ENCODE measurements around the gene ITGA11.
"Not testable (repeated sequence)": the region's sequence is repeated elsewhere in the genome, so short reads cannot be mapped to it uniquely, and the experiment has no call there.

The ITGA11 gene

DNA sequence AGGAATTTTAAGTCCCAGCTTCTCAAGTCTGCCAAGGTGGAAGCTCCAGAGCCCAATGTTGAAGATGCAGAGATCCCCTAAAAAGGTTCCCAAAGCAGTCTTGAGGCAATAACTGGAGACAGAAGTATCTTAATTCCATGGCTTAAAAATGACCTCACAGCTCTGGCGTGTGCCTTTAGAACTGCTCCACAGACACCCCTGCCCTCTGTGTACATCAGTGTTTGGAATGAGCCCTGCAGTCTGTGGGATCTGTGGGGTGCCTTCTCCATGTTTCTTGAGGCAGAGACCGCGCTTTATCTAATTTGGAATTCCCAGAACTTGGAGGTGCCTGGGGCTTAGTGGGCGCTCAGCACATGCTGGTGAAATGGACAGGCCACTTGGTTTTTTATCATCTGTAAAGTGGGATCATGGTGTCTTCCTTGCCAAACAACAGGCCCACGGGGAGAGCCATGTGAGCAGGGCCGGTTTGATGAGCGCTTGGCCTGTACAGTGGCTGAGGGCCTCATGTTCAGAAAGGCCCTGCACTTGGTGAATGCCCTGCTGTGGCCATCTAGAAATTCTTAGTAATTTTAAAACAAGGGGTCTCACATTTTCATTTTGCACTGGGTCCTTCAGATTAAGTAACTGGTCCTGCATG is 7.1 kb downstream of the ITGA11 start:
- no peak for DNase-seq

DNA sequence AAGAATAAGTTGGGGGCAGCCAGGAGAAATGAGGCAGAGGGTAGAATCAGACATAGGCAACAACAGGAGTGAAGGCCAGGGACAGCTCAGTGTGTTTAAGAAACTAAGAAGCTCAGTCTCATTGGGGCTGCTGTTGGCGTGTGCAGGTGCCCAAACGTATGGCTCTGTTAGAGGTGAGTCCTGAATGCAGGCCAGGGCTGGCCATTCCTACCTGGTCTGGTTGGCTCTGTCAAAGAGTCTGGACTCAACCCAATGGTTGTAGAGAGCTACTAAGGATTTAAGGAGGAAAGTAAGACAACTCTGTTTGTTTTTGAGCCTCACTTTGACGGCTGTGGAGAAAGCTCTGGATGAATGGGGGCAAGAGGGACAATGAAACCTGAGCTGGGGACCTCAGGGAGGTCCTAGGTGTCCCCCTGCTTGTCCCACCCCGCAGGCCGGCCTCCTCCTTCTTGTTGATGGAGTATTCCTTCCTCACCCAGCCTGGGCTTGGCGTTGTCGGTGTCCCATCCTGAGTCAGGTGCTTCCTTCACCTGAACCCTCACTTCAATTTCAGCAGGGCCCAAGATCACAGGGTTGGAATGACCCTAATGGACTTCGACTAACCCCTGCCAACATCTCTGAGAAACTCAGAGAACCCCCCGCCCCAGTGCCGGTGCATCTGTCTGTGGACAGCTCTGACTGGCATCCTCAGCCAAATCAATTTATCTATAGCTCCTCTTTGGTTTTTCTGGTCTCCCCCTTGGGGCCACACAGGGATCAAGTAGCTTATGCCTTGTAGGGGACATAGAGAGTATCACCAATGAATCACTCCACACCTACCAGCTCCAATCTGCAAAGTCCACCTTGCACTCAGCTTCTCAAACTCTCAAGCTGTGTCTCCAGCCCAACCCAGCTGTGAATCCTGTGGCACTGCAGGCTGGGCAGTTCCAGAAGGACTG is 8.3 kb downstream of the ITGA11 start:
- DNase-seq, result no peak

DNA sequence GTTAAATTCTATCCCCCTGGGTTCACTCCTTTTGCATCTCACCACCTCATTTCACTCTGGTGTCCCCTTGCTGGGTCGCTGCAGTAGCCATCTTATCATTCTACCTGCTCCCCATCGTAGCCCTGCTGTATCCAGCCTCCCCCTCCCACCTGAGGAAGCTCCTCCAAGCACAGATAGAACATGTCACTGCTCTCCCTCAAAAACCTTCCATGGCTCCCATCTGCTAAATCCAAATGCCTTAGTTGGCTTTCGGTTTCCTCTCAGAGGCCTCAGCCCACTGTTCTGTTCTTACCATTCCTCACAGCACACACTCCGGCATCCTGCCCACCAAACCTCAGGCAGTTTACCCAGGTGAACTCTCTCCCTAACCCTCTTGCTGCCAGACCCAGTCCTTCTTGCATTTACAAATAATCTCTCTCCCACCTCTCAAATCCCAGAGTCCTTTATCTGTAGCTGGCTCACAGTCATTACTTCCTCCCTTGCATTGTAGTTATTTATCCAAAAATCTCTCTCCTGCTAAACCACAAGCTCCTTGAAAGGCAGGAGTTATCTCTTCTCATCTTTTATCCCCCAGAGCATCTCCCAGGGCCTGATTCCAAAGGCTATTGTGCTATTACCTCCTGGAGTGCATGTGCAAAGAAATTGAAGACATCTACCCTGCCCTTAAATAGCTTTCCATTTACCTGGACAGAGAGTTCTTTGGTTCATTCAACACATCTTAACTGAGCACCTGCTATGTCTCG is 9.4 kb downstream of the ITGA11 start:
- not testable (repeated sequence) for DNase-seq

DNA sequence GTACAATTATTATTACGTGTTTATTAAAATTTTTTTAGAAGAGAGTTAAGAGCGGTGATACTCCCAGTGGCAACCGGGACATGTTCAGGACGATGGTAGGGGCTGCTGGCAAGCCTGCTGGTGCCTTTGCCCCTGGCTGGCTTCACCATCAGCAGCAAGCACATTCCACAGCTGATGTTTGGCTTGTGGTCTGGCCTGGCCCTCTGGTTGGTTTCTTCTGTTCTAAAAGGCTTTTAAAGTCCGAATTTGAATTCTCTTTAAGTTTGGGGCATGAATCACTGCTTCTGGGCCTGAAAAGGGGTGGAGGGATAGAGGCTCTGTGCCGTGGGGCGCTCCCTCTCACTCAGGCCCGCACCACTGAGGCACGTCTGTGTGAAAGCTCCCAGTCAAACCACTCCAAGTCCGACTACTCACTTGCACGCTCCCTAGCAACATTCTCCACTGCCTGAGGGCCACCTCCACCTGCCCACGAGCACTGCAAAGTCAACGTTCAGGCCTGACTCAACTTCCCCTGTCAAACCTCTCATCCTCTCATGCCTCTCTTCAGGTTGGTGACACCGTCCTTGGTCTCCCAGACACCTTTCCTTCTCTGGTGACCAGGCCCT is 10.1 kb downstream of the ITGA11 start:
- no peak for DNase-seq

DNA sequence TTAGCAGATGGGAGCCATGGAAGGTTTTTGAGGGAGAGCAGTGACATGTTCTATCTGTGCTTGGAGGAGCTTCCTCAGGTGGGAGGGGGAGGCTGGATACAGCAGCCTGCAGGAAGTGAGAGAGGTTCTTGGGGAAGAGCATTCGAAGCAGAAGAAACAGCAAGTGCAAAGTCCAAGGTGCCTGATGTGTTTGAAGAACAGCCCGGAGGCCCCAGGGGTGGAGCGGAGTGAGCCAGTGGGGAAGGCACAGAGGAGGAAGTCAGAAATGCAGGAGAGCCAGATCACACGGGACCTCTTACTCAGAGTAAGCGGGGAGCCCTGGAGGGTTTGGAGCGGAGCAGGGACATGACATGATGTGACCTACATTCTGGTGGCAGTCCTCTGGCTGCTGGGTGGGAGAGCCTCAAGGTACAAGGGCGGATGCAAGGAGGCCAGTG is 10.8 kb downstream of the ITGA11 start:
- no peak for DNase-seq

DNA sequence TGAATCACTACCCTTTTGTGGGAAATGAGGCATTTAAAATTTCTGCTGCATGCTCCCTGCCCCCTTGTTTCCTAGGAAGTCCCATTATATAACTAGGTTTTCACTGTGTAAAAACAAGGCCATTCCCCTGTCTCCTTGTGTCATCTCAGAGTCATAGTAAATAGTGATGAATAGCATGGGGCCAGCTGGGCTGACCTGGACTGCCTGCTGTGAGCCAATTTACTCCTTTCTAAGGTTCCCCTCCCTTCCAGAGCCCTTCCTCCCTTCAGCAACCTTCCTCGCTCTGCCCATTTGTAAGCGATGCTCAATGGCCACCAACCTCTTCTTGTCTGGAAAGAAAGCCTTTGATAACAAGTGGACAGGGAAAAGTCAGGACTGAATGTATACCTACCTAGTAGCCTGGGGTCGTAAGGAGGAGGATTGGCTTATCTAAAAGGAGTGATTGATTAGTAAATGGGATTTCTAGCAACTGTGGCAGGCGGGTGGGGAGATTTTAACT is 11.7 kb downstream of the ITGA11 start:
- DNase-seq, result no peak

DNA sequence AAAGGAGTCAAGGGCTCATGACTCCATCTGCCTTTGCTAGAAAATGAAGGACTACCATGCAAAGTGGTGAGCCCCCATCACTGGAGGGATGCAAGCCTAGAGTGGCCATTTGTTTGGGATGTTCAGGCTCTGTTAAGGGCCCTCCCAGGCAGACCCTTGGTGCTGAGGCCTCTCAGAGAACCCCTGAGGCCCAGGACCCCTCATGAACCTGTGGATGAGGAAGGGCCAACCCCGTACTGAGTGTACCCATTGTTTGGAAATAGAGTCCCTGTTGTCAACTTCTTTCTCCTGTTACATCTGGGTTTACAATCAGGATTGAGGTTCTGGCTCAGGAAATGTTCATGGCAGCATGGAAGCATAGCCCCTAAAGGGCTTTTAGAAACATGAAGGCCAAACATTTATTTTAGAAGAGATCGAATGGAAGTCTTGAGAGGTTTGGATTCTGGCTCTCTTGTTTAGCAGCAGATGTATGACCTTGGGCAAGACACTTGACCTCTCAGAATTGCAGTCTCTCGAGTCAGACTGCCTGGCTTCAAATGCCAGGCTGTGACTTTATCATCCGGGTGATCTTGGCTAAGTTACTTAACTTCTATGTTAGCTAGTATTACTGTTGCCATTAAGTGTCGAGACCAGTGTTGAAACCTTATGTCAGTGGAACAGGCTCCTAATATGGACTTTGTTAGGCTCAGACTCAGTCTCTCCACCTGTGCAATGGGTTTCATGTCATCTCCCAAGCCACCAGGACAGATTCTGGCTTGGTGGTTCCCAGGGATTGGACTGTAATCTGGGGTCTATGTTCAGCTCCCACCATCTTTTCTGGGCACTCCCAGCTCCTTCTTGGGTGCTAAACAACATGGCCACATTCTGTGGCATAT is 12.4 kb downstream of the ITGA11 start:
- DNase-seq, result no peak

DNA sequence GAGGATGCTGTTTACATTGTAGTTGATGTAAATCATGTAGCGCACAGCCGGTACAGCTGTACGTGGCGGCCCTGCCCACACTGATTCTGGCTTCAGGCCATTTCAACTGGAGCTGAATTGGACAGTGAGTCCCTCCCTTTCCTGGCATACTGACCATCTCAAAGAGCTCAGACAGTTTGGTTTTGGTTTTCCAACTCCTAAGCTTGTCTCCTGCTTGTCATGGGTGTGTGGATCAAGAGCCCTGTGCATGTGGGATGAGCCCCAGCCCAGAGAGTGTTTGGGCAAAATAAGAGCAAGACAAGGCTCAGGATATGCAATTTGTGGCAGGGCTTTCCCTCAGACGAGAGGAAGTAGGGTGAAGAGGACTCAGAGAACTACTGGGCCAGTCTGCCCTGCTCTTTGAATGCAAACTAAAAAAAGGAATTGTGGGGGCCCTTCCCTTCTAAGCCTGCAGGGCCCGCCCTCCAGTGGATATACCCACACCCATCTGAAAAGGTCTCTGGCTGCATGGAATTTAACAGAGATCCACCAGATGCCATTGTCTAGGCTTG is 13.3 kb downstream of the ITGA11 start:
- no peak for DNase-seq

DNA sequence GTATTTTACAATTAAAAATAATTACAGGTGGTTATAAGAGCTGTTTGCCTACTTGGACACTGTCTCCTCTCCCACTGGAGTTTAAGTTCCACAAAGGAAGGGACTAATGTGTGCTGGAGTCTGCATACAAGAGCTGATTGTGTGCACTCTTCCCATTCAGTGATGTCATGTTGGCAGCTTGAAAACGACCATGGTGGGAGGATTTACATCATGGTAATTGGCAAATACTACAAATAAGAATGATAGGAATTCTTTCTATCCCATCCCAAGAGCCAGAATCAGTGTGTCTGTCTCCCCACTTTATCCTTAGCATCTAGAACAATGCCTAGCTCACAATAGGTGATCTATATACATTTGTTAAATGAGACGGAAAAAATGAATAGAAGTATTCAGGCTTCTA is 14.1 kb downstream of the ITGA11 start:
- no peak for DNase-seq

DNA sequence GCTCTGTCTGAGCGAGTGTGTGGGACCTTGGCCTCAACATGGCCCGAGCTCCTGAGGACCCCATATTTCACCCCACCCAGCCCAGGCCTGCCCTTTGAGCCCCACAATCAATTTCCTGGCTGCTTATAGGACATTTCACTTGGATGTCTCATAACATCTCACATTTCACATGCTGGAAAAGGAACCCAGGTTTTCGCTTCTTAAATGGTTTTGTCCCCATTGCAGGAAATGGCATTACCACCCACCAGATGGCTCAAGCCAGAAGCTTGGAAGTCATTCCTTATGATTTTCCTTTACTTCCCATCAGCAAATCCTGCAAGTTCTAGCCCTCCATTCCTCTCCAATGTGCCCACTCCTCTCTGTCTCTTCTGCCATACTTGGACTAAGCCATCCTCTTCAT is 14.9 kb downstream of the ITGA11 start:
- no peak for DNase-seq

DNA sequence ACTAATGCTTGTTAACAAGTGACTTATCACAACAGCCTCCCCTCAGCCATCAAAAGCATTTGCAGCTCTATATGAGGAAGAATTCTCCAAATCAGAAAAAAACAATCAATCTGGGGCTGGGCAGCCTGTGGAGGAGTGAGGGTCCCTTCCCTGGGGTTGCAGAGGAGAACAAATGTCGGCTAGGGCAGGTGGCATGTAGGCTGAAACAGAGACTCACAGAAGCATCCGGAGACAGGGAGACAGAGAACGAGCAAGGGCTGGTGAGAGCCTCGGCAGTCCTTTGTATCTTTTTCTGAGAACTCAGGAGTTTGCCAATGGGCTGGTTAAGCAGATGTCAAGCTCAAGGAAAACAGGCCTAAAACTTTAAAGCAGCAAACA is 15.8 kb downstream of the ITGA11 start:
- DNase-seq, result no peak

DNA sequence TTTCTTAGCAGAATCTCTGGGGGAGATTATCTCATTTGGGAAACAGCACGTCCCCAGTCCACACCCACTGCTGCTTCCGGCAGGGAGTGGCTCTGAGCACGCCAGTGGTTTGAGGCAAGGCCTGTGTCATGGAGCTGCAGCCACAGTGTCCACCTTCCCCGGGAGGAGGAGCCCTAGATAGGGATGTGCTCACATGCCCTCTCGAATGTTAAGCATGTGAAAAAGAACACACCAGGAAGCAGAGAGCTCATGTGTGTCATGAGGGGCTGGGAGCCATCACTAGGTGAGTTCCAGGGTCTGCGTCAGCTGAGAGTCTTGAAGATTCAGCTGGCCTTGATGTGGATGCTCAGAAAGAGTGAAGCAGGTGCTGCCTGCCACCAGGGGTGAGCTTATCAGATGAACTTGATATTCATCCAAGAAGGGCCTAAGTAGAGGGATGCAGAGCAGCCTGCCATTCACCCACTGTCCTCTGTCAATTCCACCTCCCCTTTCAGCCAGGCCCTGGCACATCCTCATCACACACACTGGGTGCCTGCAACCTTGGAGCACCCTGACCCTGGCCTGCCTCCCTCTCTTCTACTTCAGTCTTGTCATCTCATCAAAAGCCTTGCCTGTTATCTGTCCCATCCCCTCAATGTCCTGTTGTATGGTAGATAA is 16.3 kb downstream of the ITGA11 start:
- no peak for DNase-seq

DNA sequence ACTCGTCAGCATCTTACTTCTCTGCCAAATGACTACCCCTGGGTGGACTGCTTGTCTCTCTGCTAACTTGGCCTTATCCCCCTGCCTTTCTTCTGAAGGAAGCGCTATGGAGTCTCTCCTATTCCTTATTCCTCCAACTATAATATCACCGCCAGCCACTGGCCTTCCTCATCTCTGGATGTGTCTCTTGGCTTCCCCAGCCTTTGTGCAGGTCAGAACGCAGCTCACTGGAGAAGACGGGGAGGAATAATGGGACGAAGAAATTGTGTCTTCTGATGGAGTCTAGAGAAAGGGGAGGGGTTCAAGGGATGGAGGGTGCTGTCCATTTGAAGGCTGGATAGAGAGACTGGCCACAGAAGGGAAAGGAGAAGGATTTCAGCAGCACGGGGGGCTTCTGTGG is 16.9 kb downstream of the ITGA11 start:
- no peak for DNase-seq

DNA sequence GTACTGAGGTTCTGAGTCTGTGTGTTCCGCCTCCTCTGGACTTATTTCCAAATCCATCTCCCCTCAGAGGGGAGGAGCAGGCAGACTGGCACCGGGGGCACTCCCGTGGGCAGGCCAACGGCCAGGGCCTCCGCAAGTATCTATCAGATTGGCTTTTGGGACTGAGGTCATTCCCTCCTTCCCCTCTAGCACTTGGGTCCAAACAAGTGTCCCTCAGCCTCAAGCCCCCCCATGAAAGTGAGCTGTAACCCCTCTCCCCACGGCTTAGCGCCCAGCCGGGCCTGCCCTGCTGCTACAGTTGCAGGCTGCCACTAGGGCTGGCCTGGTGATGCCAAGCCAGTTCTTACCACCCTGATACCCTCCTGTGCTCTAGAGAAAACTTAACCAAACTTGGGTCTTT is 17.4 kb downstream of the ITGA11 start:
- no peak for DNase-seq

DNA sequence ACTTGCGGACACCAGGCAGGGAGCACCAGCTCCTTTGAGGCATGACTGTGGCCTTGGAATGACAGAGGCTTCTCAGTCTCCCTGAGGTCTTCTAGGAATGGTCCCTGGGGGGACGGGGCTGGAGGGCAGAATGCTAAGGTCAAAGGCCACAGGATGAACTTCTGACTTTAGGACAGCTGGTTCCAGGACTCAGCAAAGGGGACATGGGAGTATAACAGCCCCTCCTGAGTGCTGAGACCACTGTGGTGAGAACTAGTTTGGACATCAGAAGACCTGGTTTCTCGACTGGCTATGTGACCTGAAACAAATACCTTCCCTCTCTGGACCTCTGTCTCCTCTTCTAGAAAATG is 17.8 kb downstream of the ITGA11 start:
- DNase-seq, result no peak

DNA sequence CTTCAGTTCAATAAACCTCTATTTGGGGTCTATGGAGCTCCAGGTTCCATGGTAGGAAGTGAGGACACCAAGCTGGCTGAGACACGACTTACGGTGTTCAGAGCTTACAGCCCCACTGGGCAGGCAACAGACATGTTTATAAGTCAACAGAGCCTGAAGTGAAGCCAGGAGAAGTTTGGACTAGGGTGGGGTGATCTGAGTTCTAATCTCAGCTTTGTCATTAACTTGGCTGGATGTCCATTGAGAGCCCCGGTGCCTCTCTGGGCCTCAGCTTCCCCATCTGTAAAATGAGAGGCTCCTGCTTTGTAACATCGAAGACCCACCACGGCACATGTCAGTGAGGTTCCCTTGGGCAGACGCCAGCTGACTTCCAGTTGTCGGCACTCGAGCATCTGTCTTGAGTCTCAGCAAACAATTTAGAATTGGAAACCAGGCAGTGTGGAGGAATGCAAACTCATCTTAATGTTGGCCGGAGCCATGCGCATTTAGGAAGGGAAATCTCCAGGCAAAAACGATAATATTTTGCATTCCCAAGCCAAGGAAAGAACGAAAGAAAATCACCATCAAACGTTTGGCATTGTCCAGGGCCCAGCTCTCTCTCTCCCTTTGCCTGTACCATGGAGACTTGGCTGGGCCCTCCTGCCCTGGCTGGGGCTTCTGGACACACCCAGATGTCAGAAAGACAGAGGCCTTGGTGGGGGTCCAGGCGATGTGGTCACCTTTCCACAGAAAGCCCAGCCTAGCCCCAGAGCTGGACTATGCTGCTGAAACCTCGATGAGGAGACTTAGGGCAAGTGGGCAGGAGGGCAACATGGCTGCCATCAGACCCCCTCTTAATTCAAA is 18.4 kb downstream of the ITGA11 start:
- no peak for DNase-seq

DNA sequence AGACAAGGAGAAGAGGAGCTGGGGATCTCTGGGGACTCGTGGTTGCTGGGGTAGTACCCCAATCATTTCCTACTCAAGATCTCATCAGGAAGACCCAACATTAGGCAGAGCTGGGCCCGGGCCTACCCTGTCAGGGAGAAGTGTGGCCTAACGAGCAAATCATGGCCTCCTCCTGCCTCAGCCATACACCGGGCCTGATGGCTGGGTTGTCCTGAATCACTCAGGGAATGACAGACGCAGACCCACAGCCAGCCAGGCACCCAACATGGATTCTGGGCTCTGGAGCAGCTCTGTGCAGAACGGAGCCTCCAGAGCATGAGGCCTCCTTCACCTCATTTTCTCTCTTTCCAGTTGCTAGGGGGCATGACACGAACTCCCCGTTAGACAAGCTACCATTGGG is 19.7 kb downstream of the ITGA11 start:
- DNase-seq, result no peak

DNA sequence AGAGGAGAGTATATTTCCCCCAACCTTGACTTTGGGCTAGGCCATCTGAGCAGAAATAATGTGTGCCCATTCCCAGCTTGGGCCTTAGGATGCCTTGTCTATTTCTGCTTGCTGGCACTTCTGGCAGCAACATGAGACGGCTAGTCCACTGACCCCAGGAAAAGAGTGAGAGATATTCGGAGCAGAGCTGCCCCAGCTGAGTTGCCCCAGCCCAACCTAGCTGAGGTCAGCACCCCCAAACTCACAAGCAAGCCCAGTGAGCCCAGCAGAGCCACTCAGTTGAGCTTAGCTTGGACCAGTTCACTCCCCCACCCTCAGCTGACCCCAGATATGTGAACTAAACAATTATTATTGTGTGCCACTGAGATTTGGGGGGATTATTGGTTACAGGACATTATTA is 20.2 kb downstream of the ITGA11 start:
- DNase-seq, result no peak

DNA sequence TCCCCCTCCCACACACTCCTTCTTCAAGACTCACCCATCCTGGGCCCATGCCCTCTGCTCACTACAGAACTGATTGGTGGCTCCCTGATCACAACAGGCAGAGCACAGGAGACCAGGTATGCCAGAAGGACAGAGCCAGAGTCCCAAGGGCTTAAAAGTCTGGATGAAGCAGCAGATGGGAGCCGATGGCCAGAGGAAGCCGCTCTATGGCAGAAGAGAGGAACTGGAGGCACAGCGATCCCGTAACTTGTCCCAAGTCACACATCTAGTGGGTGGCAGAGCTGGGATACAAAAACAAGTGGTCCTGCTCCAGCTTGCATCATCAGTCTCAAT is 20.7 kb downstream of the ITGA11 start:
- DNase-seq, result no peak

Data from activated CD4-positive, CD25-positive, alpha-beta regulatory T cell treated with anti-CD3 and anti-CD28 coated beads, Interleukin-2, amount 50 U/mL, for 72 hours (primary cell).